Eye (tissue), 1 donor: Measurements from ENCODE around the gene DPF1.

Experiments
- DNase-seq: peaks from one replicate; pipeline ENCODE4 v3.0.0-alpha.2; 2015

Gene DPF1

GRCh38 chr19:38196245-38196837 is 27.7 kb downstream of the DPF1 start:
- DNase-seq = no peak

- DNase-seq = no peak
Observed at GRCh38 chr19:38195237-38195636, 28.8 kb downstream of the DPF1 start.

- DNase-seq = no peak
Observed at GRCh38 chr19:38194061-38194701, 29.8 kb downstream of the DPF1 start.

- DNase-seq = no peak
Observed at GRCh38 chr19:38193445-38193844, 30.6 kb downstream of the DPF1 start.

- no peak for DNase-seq
Observed at GRCh38 chr19:38191747-38192146, 32.3 kb downstream of the DPF1 start.

GRCh38 chr19:38190793-38191192 is 33.2 kb downstream of the DPF1 start:
- DNase-seq = no peak

GRCh38 chr19:38190061-38190460 is 34.0 kb downstream of the DPF1 start:
- no peak for DNase-seq

- DNase-seq = peak; percentile 60
Observed at GRCh38 chr19:38185562-38185961, 38.5 kb downstream of the DPF1 start.

- no peak for DNase-seq
Observed at GRCh38 chr19:38184815-38185214, 39.2 kb downstream of the DPF1 start.

GRCh38 chr19:38183251-38183897 is 40.6 kb downstream of the DPF1 start:
- DNase-seq = peak; percentile 76

- no peak for DNase-seq
Observed at GRCh38 chr19:38182536-38183210, 41.3 kb downstream of the DPF1 start.

- DNase-seq = no peak
Observed at GRCh38 chr19:38180071-38180470, 44.0 kb downstream of the DPF1 start.

- DNase-seq = no peak
Observed at GRCh38 chr19:38175422-38175821, 48.6 kb downstream of the DPF1 start.

- no peak for DNase-seq
Observed at GRCh38 chr19:38173291-38174041, 50.6 kb downstream of the DPF1 start.

- no peak for DNase-seq
Observed at GRCh38 chr19:38172001-38172400, 52.0 kb downstream of the DPF1 start.

- no peak for DNase-seq
Observed at GRCh38 chr19:38170334-38170733, 53.7 kb downstream of the DPF1 start.

- DNase-seq = no peak
Observed at GRCh38 chr19:38168637-38169036, 55.4 kb downstream of the DPF1 start.

GRCh38 chr19:38165335-38165734 is 58.7 kb downstream of the DPF1 start:
- DNase-seq = no peak

GRCh38 chr19:38164526-38164925 is 59.5 kb downstream of the DPF1 start:
- no peak for DNase-seq

- no peak for DNase-seq
Observed at GRCh38 chr19:38163419-38164290, 60.4 kb downstream of the DPF1 start.

- no peak for DNase-seq
Observed at GRCh38 chr19:38162632-38163031, 61.4 kb downstream of the DPF1 start.

- DNase-seq = no peak
Observed at GRCh38 chr19:38162094-38162493, 61.9 kb downstream of the DPF1 start.
